K562 (cell line): Measurements from ENCODE around the gene MRPL55. TPM values are rescaled to one million over a fixed set of nuclear protein-coding genes. Genes with fewer than 3 reads are reported as not detected.

Source experiments
- ATAC-seq: fragments of 200-7000 bp; cut with Tn5 transposase; 3 replicates; pipeline ENCODE4 v1.9.1; 2020; ENCODE audit warnings: moderate library complexity
- BruUV-seq: library from RNA; stranded (reverse); fragments of 400-500 nt; replicated peaks from 2 replicates; lab custom pipeline; 2021; lab: Mats Ljungman, UMichigan
- CTCF ChIA-PET: fragments of 300-600 bp; formaldehyde crosslinking; extraction: SDS; loops from one replicate; lab custom pipeline; 2021; ENCODE audit warnings: low intra/inter-chr PET ratio; lab: Yijun Ruan, JAX
- POLR2A ChIA-PET: fragments of 300-600, 350-650 bp; sonication (Branson Sonifier 250); formaldehyde crosslinking; extraction: SDS; loops from one replicate; lab custom pipeline; 2021; ENCODE audit warnings: antibody characterized with exemption, inconsistent platforms; lab: Yijun Ruan, JAX
- DNase-seq, 4 experiments: peaks; one replicate each; pipeline versions ENCODE4 v3.0.0 to v3.0.0-alpha.2; 2011 to 2018; ENCODE audit warnings: low spot score in 3 of 4, mixed read lengths in 3 of 4; ENCODE audit errors: extremely low read depth in 1 of 4
- FAIRE-seq: peaks from 2 replicates; lab custom pipeline; 2011; peaks lifted over from hg19 to GRCh38; lab: Jason Lieb, UNC
- H2AFZ ChIP-seq: 2 replicates; pipeline ENCODE4 v1.6.0; 2011; ENCODE audit warnings: low read depth, low read length, control low read depth, inconsistent platforms
- H3K27ac ChIP-seq: fragments of 200-600 bp; 3 replicates; pipeline ENCODE4 v1.8.0; 2011; ENCODE audit warnings: low read depth, mild to moderate bottlenecking, control low read depth, inconsistent platforms, low read length, moderate library complexity, mixed read lengths; ENCODE audit errors: extremely low read depth
- H3K27me3 ChIP-seq, 2 experiments: fragments of 300-600 bp in 1 of 2; 2 replicates in 1 of 2; 3 replicates in 1 of 2; pipeline versions ENCODE4 v1.6.0 to v1.8.0; 2011; ENCODE audit warnings: inconsistent platforms in 2 of 2, low read length in 2 of 2, mild to moderate bottlenecking in 1 of 2, mixed read lengths in 1 of 2, moderate library complexity in 1 of 2; ENCODE audit not compliant: control insufficient read depth in 2 of 2, insufficient read depth in 2 of 2
- H3K36me3 ChIP-seq: fragments of 300-600 bp; 3 replicates; pipeline ENCODE4 v1.8.0; 2011; ENCODE audit warnings: mild to moderate bottlenecking, low read length, inconsistent platforms; ENCODE audit not compliant: control insufficient read depth, insufficient read depth
- H3K4me1 ChIP-seq, 2 experiments: fragments of 200-600 bp in 1 of 2; replicated peaks in 1 of 2; 2 replicates in 1 of 2; 3 replicates in 1 of 2; pipeline versions ENCODE4 v1.5.1 to v1.8.0; 2011; ENCODE audit warnings: inconsistent platforms in 2 of 2, low read length in 2 of 2, mild to moderate bottlenecking in 1 of 2, mixed read lengths in 1 of 2, moderate library complexity in 1 of 2; ENCODE audit not compliant: control insufficient read depth in 2 of 2, insufficient read depth in 2 of 2
- H3K4me2 ChIP-seq: 2 replicates; pipeline ENCODE4 v1.6.1; 2011; ENCODE audit warnings: low read length, control low read depth, inconsistent platforms, mixed read lengths; ENCODE audit not compliant: insufficient read depth
- H3K4me3 ChIP-seq: fragments of 200-600 bp; sonication (generic), shearing (Covaris generic); 2 replicates; pipeline ENCODE4 v1.5.1; 2016; ENCODE audit warnings: control low read depth, inconsistent platforms
- H3K79me2 ChIP-seq: fragments of 200-600 bp; 3 replicates; pipeline ENCODE4 v1.8.0; 2011; ENCODE audit warnings: low read length, inconsistent platforms; ENCODE audit not compliant: control insufficient read depth, insufficient read depth
- H3K9ac ChIP-seq, 2 experiments: 2 replicates each; pipeline versions ENCODE4 v1.6.0 to v1.6.1; 2011; ENCODE audit warnings: low read depth in 2 of 2, low read length in 2 of 2, control low read depth in 1 of 2, inconsistent platforms in 1 of 2, mild to moderate bottlenecking in 1 of 2, mixed read lengths in 1 of 2; ENCODE audit not compliant: insufficient read depth in 1 of 2
- H3K9me1 ChIP-seq: one replicate; pipeline ENCODE4 v1.6.0; 2011; ENCODE audit warnings: inconsistent platforms, mild to moderate bottlenecking, low read length, moderate library complexity; ENCODE audit not compliant: control insufficient read depth, insufficient read depth
- H3K9me3 ChIP-seq: replicated peaks from 2 replicates; pipeline ENCODE4 v1.5.1; 2011; ENCODE audit warnings: low read depth, low read length, inconsistent platforms; ENCODE audit not compliant: control insufficient read depth, insufficient read depth
- H4K20me1 ChIP-seq: replicated peaks from 2 replicates; pipeline ENCODE4 v1.6.1; 2011; ENCODE audit warnings: low read length, inconsistent platforms, mixed read lengths; ENCODE audit not compliant: control insufficient read depth, insufficient read depth
- NCOR1 ChIP-seq: fragments of 450-650 bp; IDR thresholded peaks from 2 replicates; pipeline ENCODE4 v1.6.1; 2016; ENCODE audit warnings: mild to moderate bottlenecking, moderate library complexity
- NR2C2 ChIP-seq, 2 experiments: fragments of 200-800 bp in 1 of 2; sonication (Bioruptor generic) in 1 of 2; sonication (generic) in 1 of 2; formaldehyde crosslinking in 1 of 2; IDR thresholded peaks; 2 replicates each; pipeline versions ENCODE4 v1.6.1 to v1.8.0; 2016 to 2022; ENCODE audit warnings: mild to moderate bottlenecking in 1 of 2, missing compliant biosample characterization in 1 of 2, missing genetic modification characterization in 1 of 2, missing genetic modification reagents in 1 of 2
- SMARCE1 ChIP-seq: fragments of 450-650 bp; IDR thresholded peaks from 2 replicates; pipeline ENCODE4 v1.7.1; 2016; ENCODE audit warnings: mild to moderate bottlenecking
- SREBF2 ChIP-seq: sonication (generic); formaldehyde crosslinking; IDR thresholded peaks from 2 replicates; pipeline ENCODE4 v1.4.0; 2020; ENCODE audit warnings: mild to moderate bottlenecking, missing genetic modification reagents
- TOE1 ChIP-seq, 2 experiments: fragments of 450-650 bp in 1 of 2; sonication (generic) in 1 of 2; formaldehyde crosslinking in 1 of 2; IDR thresholded peaks; 2 replicates each; pipeline versions ENCODE4 v1.7.1 to v1.8.0; 2016 to 2022; ENCODE audit warnings: borderline replicate concordance in 2 of 2, mild to moderate bottlenecking in 2 of 2, antibody characterized with exemption in 1 of 2, inconsistent platforms in 1 of 2, low read depth in 1 of 2, missing genetic modification reagents in 1 of 2, moderate library complexity in 1 of 2
- ZNF282 ChIP-seq: sonication (generic); formaldehyde crosslinking; IDR thresholded peaks from 2 replicates; pipeline ENCODE4 v1.8.1; 2023; ENCODE audit warnings: missing genetic modification reagents
- ZNF589 ChIP-seq: fragments of 200-800 bp; sonication (Bioruptor generic); IDR thresholded peaks from 2 replicates; pipeline ENCODE4 v1.6.1; 2016; ENCODE audit warnings: low read depth, missing genetic modification characterization, missing compliant biosample characterization
- WGBS: fragments of 100-300 bp; shearing (Covaris generic); methylation state at CpG from one replicate; pipeline ENCODE4 v1.1.6; 2016; ENCODE audit warnings: low coverage, mixed read lengths; ENCODE audit not compliant: insufficient coverage; ENCODE audit errors: missing lambda C conversion rate; 5-methylcytosine and 5-hydroxymethylcytosine counted together
- in situ Hi-C: fragments of 300-500 bp; cut with MboI; formaldehyde crosslinking; loops from 4 replicates; pipeline ENCODE4 v1.15.0; 2018; ENCODE audit warnings: inconsistent platforms, mixed read lengths
- intact Hi-C: fragments of 100-400 bp; cut with micrococcal nuclease; formaldehyde crosslinking; loops from 2 replicates; pipeline ENCODE4 v1.14.2; 2022
- polyA plus RNA-seq, 8 experiments: library from polyadenylated mRNA; depleted of rRNA in 4 of 8; stranded (reverse) in 5 of 8; unstranded in 3 of 8; fragments of >200 nt; fragmentation: Nextera tagmentation in 2 of 8; fragmentation: Illumina TruSeq in 1 of 8; extraction: Ambion mirVana in 2 of 8; extraction: Trizol in 1 of 8; gene quantifications; 2 replicates each; pipeline versions ENCODE4 v1.2.1 to v1.2.3, GENCODE V29; 2011 to 2014; ENCODE audit warnings: inconsistent platforms in 1 of 8, missing spikeins in 1 of 8
- total RNA-seq, 7 experiments: library from RNA; depleted of rRNA in 6 of 7; stranded (reverse); fragments of >200 nt in 6 of 7; fragmentation: Illumina TruSeq in 2 of 7; extraction: Trizol in 2 of 7; gene quantifications; 2 replicates each; pipeline versions ENCODE4 v1.2.1 to v1.2.3, GENCODE V29; 2011 to 2021; ENCODE audit warnings: low replicate concordance in 1 of 7
- TF ChIP-seq, protein P1 (sequence below): fragments of 450-650 bp; IDR thresholded peaks from 2 replicates; pipeline ENCODE4 v1.6.1; 2018; ENCODE audit not compliant: partially characterized antibody
- TF ChIP-seq, protein P2 (sequence below): sonication (generic); formaldehyde crosslinking; IDR thresholded peaks from 2 replicates; pipeline ENCODE4 v1.9.0; 2022; ENCODE audit warnings: mild to moderate bottlenecking, missing genetic modification reagents
- TF ChIP-seq, protein P3 (sequence below), 2 experiments: fragments of 450-650 bp in 1 of 2; IDR thresholded peaks; 2 replicates each; pipeline ENCODE4 v1.6.1; 2011 to 2017; ENCODE audit warnings: low read depth in 2 of 2, antibody characterized with exemption in 1 of 2, borderline replicate concordance in 1 of 2, low read length in 1 of 2, mild to moderate bottlenecking in 1 of 2, mixed read lengths in 1 of 2; ENCODE audit not compliant: control insufficient read depth in 1 of 2

Gene MRPL55
- total and polyA plus RNA-seq, 9 of the 15 experiments (the other 6 are each of a cell fraction or from before 2014, with no cell fraction given): 34.9 to 228 (median 81.0) TPM

DNA sequence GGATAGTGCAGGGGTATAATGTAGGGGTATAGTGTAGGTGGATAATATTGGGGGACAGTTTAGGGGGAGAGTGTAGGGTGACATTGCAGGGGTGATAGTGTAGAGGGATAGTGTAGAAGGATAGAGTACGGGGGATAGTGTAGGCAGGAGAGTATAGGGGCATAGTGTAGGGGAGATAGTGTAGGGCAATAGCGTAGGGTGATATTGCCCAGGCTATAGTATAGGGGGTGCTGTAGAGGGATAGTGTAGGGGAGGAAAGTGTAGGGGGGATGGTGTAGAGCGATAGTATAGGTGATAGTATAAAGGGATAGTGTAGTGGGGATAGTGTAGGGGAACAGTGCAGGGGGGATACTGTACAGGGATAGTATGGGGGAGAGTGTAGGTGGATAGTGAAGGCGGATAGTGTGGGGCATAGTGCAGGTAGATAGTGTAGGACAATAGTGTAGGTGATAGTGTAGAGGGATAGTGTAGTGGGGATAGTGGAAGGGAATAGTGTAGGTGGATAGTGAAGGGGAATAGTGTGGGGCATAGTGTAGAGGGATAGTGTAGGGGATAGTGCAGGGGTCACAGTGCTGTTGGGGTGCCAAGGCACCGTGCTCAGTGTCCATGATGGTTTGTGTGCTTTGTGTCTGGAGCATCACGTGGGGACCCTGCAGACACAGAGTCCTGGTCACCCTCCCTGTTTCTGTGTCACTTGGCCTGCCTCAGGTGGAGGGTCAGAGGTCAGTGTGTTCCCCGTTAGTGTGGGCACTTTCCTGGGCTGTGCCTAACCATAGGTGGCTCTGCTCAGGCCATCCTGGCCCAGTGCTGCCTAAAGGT lies 37.1 kb downstream of the MRPL55 start:
- Histone ChIP-seq H3K36me3 (no peaks in the 10 kb centered on the region), H3K79me2 (no peaks in the 10 kb centered on the region), H3K4me3 (no peak overlapping the region), H4K20me1 (peaks cover 28% of the 10 kb centered on the region), H3K4me2 (no peak overlapping the region), H3K9me3 (no peaks in the 10 kb centered on the region), H3K4me1 (peaks cover 0 to 26% of the 10 kb centered on the region in 2 experiments; a peak in 2 of 5 replicates), H3K27me3 (peaks cover 8 to 34% of the 10 kb centered on the region in 2 experiments; a peak in 4 of 5 replicates), H3K9me1 (no peaks in the 10 kb centered on the region), H3K9ac (peak overlapping the region in 1 of 2 experiments; percentile 7; a peak in 1 of 4 replicates), H3K27ac (no peak overlapping the region; the same call in 2 of the 3 replicates), H2AFZ (no peak overlapping the region)
- 4% methylated on average over 7 of the region's 7 CpGs for WGBS
- DNase-seq: no peak
- no TSS peak for BruUV-seq
- intact Hi-C loops: no loop called here
- in situ Hi-C loops: no loop called here
- FAIRE-seq: no peak
- peak; percentile 37 for ATAC-seq
- ChIA-PET POLR2A (interaction anchor here (0.7 kb wide), 1 partner anchor 27 kb away, joined by 3 read pairs; no protein-coding TSS in a partner anchor), CTCF (no interaction called here)
- TF ChIP-seq ZNF282 (CRISPR knock-in tag): no peak
- TF ChIP-seq NCOR1: 0 out of 2 replicates have a peak, but pooled peaks have one; percentile 8
- no peak for TF ChIP-seq SMARCE1
- TF ChIP-seq, protein P1, sequence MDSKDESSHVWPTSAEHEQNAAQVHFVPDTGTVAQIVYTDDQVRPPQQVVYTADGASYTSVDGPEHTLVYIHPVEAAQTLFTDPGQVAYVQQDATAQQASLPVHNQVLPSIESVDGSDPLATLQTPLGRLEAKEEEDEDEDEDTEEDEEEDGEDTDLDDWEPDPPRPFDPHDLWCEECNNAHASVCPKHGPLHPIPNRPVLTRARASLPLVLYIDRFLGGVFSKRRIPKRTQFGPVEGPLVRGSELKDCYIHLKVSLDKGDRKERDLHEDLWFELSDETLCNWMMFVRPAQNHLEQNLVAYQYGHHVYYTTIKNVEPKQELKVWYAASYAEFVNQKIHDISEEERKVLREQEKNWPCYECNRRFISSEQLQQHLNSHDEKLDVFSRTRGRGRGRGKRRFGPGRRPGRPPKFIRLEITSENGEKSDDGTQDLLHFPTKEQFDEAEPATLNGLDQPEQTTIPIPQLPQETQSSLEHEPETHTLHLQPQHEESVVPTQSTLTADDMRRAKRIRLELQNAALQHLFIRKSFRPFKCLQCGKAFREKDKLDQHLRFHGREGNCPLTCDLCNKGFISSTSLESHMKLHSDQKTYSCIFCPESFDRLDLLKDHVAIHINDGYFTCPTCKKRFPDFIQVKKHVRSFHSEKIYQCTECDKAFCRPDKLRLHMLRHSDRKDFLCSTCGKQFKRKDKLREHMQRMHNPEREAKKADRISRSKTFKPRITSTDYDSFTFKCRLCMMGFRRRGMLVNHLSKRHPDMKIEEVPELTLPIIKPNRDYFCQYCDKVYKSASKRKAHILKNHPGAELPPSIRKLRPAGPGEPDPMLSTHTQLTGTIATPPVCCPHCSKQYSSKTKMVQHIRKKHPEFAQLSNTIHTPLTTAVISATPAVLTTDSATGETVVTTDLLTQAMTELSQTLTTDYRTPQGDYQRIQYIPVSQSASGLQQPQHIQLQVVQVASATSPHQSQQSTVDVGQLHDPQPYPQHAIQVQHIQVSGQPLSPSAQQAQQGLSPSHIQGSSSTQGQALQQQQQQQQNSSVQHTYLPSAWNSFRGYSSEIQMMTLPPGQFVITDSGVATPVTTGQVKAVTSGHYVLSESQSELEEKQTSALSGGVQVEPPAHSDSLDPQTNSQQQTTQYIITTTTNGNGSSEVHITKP: peak; percentile 88
- no peak for TF ChIP-seq ZNF589
- TF ChIP-seq, protein P2, sequence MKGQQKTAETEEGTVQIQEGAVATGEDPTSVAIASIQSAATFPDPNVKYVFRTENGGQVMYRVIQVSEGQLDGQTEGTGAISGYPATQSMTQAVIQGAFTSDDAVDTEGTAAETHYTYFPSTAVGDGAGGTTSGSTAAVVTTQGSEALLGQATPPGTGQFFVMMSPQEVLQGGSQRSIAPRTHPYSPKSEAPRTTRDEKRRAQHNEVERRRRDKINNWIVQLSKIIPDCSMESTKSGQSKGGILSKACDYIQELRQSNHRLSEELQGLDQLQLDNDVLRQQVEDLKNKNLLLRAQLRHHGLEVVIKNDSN (CRISPR knock-in tag): peak; percentile 75
- no peak for TF ChIP-seq NR2C2 (CRISPR knock-in tag; IDR thresholded peaks at IDR 0.05)
- peak; percentile 67 for TF ChIP-seq NR2C2 (tag; IDR thresholded peaks at IDR 0.05)
- TF ChIP-seq, protein P3, sequence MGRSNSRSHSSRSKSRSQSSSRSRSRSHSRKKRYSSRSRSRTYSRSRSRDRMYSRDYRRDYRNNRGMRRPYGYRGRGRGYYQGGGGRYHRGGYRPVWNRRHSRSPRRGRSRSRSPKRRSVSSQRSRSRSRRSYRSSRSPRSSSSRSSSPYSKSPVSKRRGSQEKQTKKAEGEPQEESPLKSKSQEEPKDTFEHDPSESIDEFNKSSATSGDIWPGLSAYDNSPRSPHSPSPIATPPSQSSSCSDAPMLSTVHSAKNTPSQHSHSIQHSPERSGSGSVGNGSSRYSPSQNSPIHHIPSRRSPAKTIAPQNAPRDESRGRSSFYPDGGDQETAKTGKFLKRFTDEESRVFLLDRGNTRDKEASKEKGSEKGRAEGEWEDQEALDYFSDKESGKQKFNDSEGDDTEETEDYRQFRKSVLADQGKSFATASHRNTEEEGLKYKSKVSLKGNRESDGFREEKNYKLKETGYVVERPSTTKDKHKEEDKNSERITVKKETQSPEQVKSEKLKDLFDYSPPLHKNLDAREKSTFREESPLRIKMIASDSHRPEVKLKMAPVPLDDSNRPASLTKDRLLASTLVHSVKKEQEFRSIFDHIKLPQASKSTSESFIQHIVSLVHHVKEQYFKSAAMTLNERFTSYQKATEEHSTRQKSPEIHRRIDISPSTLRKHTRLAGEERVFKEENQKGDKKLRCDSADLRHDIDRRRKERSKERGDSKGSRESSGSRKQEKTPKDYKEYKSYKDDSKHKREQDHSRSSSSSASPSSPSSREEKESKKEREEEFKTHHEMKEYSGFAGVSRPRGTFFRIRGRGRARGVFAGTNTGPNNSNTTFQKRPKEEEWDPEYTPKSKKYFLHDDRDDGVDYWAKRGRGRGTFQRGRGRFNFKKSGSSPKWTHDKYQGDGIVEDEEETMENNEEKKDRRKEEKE (IDR thresholded peaks at IDR 0.05; ENCODE audit: borderline replicate concordance in 1 of 2, control insufficient read depth in 1 of 2, low read depth in 2 of 2, low read length in 1 of 2): 0 out of 4 replicates have a peak, but pooled peaks of 1 of the 2 experiments have one; percentile 12
- TF ChIP-seq SREBF2 (CRISPR knock-in tag): no peak
- TF ChIP-seq TOE1 (IDR thresholded peaks at IDR 0.05; ENCODE audit: borderline replicate concordance): 0 out of 2 replicates have a peak, but pooled peaks have one; percentile 8
- no peak for TF ChIP-seq TOE1 (CRISPR knock-in tag; IDR thresholded peaks at IDR 0.05; ENCODE audit: borderline replicate concordance, low read depth)
